Endodermal cell (in vitro differentiated cells): ENCODE measurements around the gene GABRE. TPM values are rescaled to one million over a fixed set of nuclear protein-coding genes. Genes with fewer than 3 reads are reported as not detected.

Experiments
- DNase-seq: peaks from one replicate; pipeline ENCODE4 v3.0.0-alpha.2; 2017
- H3K27ac ChIP-seq: 2 replicates; pipeline ENCODE4 v1.5.1; 2013; ENCODE audit warnings: mild to moderate bottlenecking, low read depth, low read length, moderate library complexity
- H3K27me3 ChIP-seq: 2 replicates; pipeline ENCODE4 v1.6.1; 2013; ENCODE audit warnings: mild to moderate bottlenecking, low read length, moderate library complexity; ENCODE audit not compliant: insufficient read depth, control insufficient read depth, poor library complexity, severe bottlenecking
- H3K36me3 ChIP-seq: 2 replicates; pipeline ENCODE4 v1.7.0; 2013; ENCODE audit warnings: mild to moderate bottlenecking, low read length, moderate library complexity; ENCODE audit not compliant: control insufficient read depth, insufficient read depth
- H3K4me1 ChIP-seq: one replicate; pipeline ENCODE4 v1.7.0; 2013; ENCODE audit warnings: low read length; ENCODE audit not compliant: control insufficient read depth, insufficient read depth
- H3K4me3 ChIP-seq: 2 replicates; pipeline ENCODE4 v1.5.1; 2013; ENCODE audit warnings: mild to moderate bottlenecking, low read length, moderate library complexity
- H3K9ac ChIP-seq: 2 replicates; pipeline ENCODE4 v1.6.1; 2013; ENCODE audit warnings: mild to moderate bottlenecking, low read length, moderate library complexity; ENCODE audit not compliant: poor library complexity, severe bottlenecking; ENCODE audit errors: extremely low read depth
- H3K9me3 ChIP-seq: 2 replicates; pipeline ENCODE4 v1.6.1; 2013; ENCODE audit warnings: mild to moderate bottlenecking, low read length, moderate library complexity; ENCODE audit not compliant: control insufficient read depth
- H3K27ac Mint-ChIP-seq: 2 replicates; pipeline ENCODE4 v1.8.0; 2020; ENCODE audit warnings: mixed read lengths
- H3K27me3 Mint-ChIP-seq: 2 replicates; pipeline ENCODE4 v1.8.0; 2021; ENCODE audit warnings: mild to moderate bottlenecking, mixed read lengths; ENCODE audit not compliant: insufficient read depth
- H3K36me3 Mint-ChIP-seq: 2 replicates; pipeline ENCODE4 v1.8.0; 2020; ENCODE audit warnings: low read depth, mixed read lengths
- H3K4me1 Mint-ChIP-seq: 2 replicates; pipeline ENCODE4 v1.8.0; 2020; ENCODE audit warnings: mixed read lengths
- H3K4me3 Mint-ChIP-seq: 2 replicates; pipeline ENCODE4 v1.8.0; 2020; ENCODE audit warnings: mild to moderate bottlenecking, moderate library complexity, mixed read lengths
- H3K9me3 Mint-ChIP-seq: 2 replicates; pipeline ENCODE4 v1.8.0; 2020; ENCODE audit warnings: mild to moderate bottlenecking, mixed read lengths
- WGBS, 2 experiments: methylation state at CpG; one replicate each; pipeline versions ENCODE4 v1.1.5 to v1.1.7; 2013; ENCODE audit warnings: missing lambda C conversion rate in 2 of 2, mixed read lengths in 1 of 2; ENCODE audit not compliant: insufficient coverage in 1 of 2, insufficient read length in 1 of 2; 5-methylcytosine and 5-hydroxymethylcytosine counted together
- total RNA-seq, 2 donors: library from RNA; stranded (reverse); fragmentation: NEBNext Ultra II Directional in 1 of 2; extraction: Animal tissue kit (Norgen Biotek cat#: 25700) in 1 of 2; gene quantifications; 2 replicates in 1 of 2; 3 replicates in 1 of 2; pipeline ENCODE4 v1.2.1, GENCODE V29; 2021
- TF ChIP-seq, protein P1 (sequence below): fragments of 200-600 bp; sonication (generic); conservative IDR thresholded peaks from 2 replicates; pipeline ENCODE4 v1.5.0; 2021; ENCODE audit warnings: antibody characterized with exemption, mild to moderate bottlenecking

The GABRE gene
- total RNA-seq, 2 donors from 2014 or later: 6.6 to 13.3 TPM

DNA sequence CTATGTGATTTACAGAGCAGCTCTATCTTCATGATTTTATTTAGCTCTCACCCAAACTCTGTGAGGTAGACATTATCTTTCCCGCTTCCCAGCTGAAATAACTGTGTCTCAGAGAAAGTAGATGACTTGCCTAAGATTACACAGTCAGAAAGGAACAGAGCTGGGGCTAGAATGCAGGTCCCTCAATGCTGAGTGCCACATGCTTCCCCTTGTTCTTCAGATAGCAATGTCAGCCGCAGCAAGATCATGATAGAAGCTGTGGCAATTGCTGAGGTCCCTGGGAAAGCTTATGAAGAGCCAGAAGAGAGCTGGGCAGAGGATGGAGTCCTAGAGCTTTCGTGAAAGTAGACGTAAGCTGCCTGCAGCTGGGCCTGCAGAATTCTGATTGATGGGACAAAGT is 11.1 kb upstream of the GABRE start:
- Histone ChIP-seq H3K27me3 (no peaks in the 10 kb centered on the region), H3K27ac (no peak overlapping the region), H3K9ac (no peak overlapping the region), H3K4me1 (no peaks in the 10 kb centered on the region), H3K9me3 (no peaks in the 10 kb centered on the region), H3K36me3 (no peaks in the 10 kb centered on the region), H3K4me3 (no peak overlapping the region)
- TF ChIP-seq, protein P1, sequence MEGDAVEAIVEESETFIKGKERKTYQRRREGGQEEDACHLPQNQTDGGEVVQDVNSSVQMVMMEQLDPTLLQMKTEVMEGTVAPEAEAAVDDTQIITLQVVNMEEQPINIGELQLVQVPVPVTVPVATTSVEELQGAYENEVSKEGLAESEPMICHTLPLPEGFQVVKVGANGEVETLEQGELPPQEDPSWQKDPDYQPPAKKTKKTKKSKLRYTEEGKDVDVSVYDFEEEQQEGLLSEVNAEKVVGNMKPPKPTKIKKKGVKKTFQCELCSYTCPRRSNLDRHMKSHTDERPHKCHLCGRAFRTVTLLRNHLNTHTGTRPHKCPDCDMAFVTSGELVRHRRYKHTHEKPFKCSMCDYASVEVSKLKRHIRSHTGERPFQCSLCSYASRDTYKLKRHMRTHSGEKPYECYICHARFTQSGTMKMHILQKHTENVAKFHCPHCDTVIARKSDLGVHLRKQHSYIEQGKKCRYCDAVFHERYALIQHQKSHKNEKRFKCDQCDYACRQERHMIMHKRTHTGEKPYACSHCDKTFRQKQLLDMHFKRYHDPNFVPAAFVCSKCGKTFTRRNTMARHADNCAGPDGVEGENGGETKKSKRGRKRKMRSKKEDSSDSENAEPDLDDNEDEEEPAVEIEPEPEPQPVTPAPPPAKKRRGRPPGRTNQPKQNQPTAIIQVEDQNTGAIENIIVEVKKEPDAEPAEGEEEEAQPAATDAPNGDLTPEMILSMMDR: no peak
- H3K9me3 Mint-ChIP-seq: peaks cover 43% of the 10 kb centered on the region
- H3K4me3 Mint-ChIP-seq: no peak overlapping the region
- H3K27ac Mint-ChIP-seq: no peak overlapping the region
- no peaks in the 10 kb centered on the region for H3K36me3 Mint-ChIP-seq
- DNase-seq: no peak
- no peaks in the 10 kb centered on the region for H3K4me1 Mint-ChIP-seq
- no peaks in the 10 kb centered on the region for H3K27me3 Mint-ChIP-seq
- WGBS, 2 experiments: 95 to 100% methylated on average over 1 to 4 of the region's 4 CpGs

DNA sequence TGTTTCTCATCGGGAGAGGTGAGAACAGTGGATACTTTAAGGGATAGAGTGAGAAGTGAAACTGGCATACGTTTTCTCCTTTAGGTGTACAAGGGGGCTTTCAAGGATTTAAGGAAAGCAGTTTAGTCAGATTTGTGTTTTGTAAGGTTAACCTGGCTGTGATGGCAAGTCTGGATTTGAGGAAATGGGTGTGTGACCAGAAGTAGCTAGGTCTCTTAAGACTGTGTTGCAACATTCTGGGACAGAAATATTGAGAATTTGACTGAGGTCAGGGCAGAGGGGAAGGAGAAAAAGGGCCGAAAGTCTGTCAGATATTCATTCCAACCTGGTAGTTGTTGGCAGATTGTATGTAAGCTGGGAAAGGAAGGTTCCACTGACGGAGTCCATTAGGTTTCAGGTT is 10.4 kb upstream of the GABRE start:
- H3K4me3 ChIP-seq: no peak overlapping the region
- no peaks in the 10 kb centered on the region for H3K9me3 ChIP-seq
- no peak overlapping the region for H3K9ac ChIP-seq
- no peaks in the 10 kb centered on the region for H3K27me3 ChIP-seq
- no peak overlapping the region for H3K27ac Mint-ChIP-seq
- 93 to 100% methylated on average over 1 to 4 of the region's 4 CpGs for WGBS, 2 experiments
- H3K27me3 Mint-ChIP-seq: no peaks in the 10 kb centered on the region
- TF ChIP-seq, protein P1: no peak
- no peaks in the 10 kb centered on the region for H3K36me3 Mint-ChIP-seq
- no peaks in the 10 kb centered on the region for H3K4me1 ChIP-seq
- H3K4me1 Mint-ChIP-seq: no peaks in the 10 kb centered on the region
- H3K36me3 ChIP-seq: no peaks in the 10 kb centered on the region
- no peak overlapping the region for H3K4me3 Mint-ChIP-seq
- no peak overlapping the region for H3K27ac ChIP-seq
- H3K9me3 Mint-ChIP-seq: peaks cover 42% of the 10 kb centered on the region
- DNase-seq: no peak

DNA sequence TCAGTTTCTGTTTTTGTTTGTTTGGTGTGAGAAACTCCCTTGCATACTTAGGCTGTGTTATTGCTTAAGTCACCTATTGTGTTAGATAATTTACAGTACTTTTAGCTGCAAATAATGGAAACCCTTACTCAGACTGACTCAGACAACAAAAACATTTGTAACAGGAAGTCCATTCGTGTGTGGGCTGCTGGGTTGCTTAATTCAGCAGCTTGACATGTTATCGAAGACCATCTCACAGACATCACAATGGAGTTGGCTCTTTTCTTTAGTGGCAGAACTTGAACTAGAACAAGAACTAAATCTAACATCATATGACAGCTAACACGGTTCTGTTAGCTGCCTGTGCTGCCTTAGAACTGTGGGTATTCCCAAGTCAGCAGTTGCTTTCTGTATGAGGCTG is 9.9 kb upstream of the GABRE start:
- no peak overlapping the region for H3K27ac Mint-ChIP-seq
- Histone ChIP-seq H3K27ac (no peak overlapping the region), H3K27me3 (no peaks in the 10 kb centered on the region), H3K9ac (no peak overlapping the region), H3K4me1 (no peaks in the 10 kb centered on the region), H3K36me3 (no peaks in the 10 kb centered on the region), H3K4me3 (no peak overlapping the region), H3K9me3 (no peaks in the 10 kb centered on the region)
- DNase-seq: no peak
- H3K27me3 Mint-ChIP-seq: no peaks in the 10 kb centered on the region
- no peaks in the 10 kb centered on the region for H3K4me1 Mint-ChIP-seq
- 71 to 77% methylated on average over 2 to 3 of the region's 3 CpGs for WGBS, 2 experiments
- TF ChIP-seq, protein P1: no peak
- H3K36me3 Mint-ChIP-seq: no peaks in the 10 kb centered on the region
- peaks cover 38% of the 10 kb centered on the region for H3K9me3 Mint-ChIP-seq
- no peak overlapping the region for H3K4me3 Mint-ChIP-seq
